ENCODE data around the gene VTI1A.

Gene VTI1A

DNA sequence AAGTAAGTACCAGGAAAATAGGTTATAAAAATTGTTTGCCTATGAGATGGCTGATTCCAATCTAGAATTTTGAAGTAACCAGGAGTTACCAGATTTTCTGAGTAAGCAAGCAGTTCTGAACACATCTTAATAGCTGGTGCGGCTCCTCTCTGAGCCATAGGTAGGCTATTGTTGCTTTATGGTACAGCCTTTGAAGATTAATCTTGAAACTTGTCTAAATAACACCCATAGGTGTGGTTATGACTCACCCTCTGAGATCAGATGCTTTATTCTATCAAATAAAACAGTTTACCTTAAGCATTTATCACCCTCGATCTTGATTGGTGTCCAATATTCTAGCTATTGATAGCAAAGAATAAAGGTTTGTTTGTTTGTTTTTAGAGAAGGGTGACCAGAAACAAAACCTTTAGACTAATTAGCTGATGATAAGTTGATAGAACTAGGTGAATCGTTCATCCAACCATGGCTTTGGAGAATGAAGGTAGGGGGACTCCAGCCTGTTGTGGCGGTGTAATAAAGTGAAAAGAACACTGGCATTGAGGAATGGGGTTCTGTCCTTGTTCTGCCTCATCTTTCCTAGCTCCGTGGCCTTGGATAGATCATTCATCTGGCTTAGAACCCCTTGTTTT, 72.2 kb downstream of the VTI1A start:
- Histone ChIP-seq H3K36me3 (ENCODE audit: insufficient read depth, low read length) (no peaks in the 10 kb centered on the region), H3K4me3 (no peak overlapping the region), H3K9ac (ENCODE audit: insufficient read length) (no peak overlapping the region), H3K9me3 (ENCODE audit: low read depth, low read length) (no peaks in the 10 kb centered on the region), H3K27ac (no peak overlapping the region)
- DNase-seq (ENCODE audit: low read depth, low spot score): no peak
- no peak for TF ChIP-seq FOXP2 (optimal IDR thresholded peaks at IDR 0.05; ENCODE audit: control extremely low read depth, extremely low read length, insufficient read depth)
- TF ChIP-seq POLR2AphosphoS5 (IDR thresholded peaks at IDR 0.05; ENCODE audit: borderline replicate concordance, low read depth, low read length): no peak
- no peak for TF ChIP-seq EZH2 (IDR thresholded peaks at IDR 0.05)

DNA sequence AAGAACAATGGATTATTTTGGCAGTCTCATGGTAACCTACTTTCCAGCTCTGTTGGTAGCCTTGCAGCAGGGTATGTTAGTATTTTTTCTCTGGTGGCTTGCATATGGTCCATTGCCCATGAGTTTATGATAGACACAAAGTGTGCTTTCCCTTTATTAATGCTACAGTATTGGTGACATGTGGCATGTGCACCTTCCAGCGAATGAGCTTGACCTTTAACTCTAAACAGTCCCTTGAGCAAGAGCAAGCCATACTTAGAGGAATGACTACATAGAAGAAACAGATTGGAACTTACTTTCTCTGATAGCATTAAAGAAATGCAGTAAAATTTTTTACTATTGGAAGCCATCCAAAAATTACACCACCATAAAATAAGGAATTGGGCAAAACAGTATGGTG, 73.9 kb downstream of the VTI1A start:
- no peak overlapping the region for H3K9ac ChIP-seq (ENCODE audit: insufficient read length)
- no peak for TF ChIP-seq POLR2AphosphoS5 (IDR thresholded peaks at IDR 0.05; ENCODE audit: borderline replicate concordance, low read depth, low read length)
- TF ChIP-seq FOXP2 (optimal IDR thresholded peaks at IDR 0.05; ENCODE audit: control extremely low read depth, extremely low read length, insufficient read depth): no peak
- no peak for TF ChIP-seq EZH2 (IDR thresholded peaks at IDR 0.05)
- no peak for DNase-seq (ENCODE audit: low read depth, low spot score)
- no peaks in the 10 kb centered on the region for H3K9me3 ChIP-seq (ENCODE audit: low read depth, low read length)
- no peak overlapping the region for H3K4me3 ChIP-seq
- H3K27ac ChIP-seq: no peak overlapping the region
- H3K36me3 ChIP-seq (ENCODE audit: insufficient read depth, low read length): no peaks in the 10 kb centered on the region

DNA sequence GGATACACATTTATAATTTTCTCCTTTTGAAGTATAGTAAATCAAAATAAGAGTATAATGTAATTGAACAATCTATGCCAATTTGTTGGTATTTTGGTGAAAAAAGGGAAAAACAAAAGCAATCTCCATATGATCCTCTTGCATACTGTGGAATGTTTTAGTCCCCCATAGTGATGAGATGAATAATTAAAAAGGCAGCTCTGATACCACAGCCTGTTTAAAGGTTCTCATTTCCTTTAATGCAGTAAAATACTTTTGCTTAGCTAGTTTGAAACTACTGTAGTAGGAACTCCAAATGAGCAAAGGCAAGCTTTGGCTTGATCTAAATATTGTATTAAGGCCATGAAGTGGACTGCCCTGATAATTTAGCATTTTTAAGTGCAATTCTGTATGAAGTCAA, 77.6 kb downstream of the VTI1A start:
- DNase-seq (ENCODE audit: low read depth, low spot score): no peak
- peak overlapping the region; percentile 77; the same call in 1 of the 2 replicates for H3K27ac ChIP-seq
- no peaks in the 10 kb centered on the region for H3K9me3 ChIP-seq (ENCODE audit: low read depth, low read length)

DNA sequence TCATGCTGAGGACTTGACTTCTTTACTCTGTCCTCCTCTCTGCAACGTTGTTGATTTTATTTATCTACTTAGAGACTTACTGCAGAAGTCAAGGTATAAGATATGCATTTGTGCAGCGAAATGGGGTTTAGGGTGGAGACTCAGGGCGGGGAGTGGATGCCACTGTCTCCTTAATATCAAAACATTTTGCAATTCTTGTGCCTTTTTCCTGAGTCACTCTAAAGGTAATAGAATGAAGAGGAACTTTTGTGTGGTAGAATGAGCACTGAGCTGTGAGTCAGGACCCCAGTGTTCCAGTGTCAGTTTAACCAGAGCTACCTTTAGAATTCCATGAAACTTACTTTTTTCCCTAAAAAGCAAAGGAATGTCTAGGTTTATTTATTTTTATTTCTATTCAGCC, 78.2 kb downstream of the VTI1A start:
- peak overlapping the region; percentile 77; the same call in 1 of the 2 replicates for H3K27ac ChIP-seq
- TF ChIP-seq FOXP2 (optimal IDR thresholded peaks at IDR 0.05; ENCODE audit: control extremely low read depth, extremely low read length, insufficient read depth): no peak
- TF ChIP-seq EZH2 (IDR thresholded peaks at IDR 0.05): no peak
- TF ChIP-seq POLR2AphosphoS5 (IDR thresholded peaks at IDR 0.05; ENCODE audit: borderline replicate concordance, low read depth, low read length): no peak
- no peak for DNase-seq (ENCODE audit: low read depth, low spot score)
- no peaks in the 10 kb centered on the region for H3K36me3 ChIP-seq (ENCODE audit: insufficient read depth, low read length)
- H3K4me3 ChIP-seq: peak overlapping the region; percentile 62; the same call in 1 of the 2 replicates
- H3K9ac ChIP-seq (ENCODE audit: insufficient read length): no peak overlapping the region
- H3K9me3 ChIP-seq (ENCODE audit: low read depth, low read length): no peaks in the 10 kb centered on the region

More for the DNA sequence above, 77.6 kb downstream of the VTI1A start:
- Histone ChIP-seq H3K4me3 (peak overlapping the region; percentile 62), H3K36me3 (ENCODE audit: insufficient read depth, low read length) (no peaks in the 10 kb centered on the region), H3K9ac (ENCODE audit: insufficient read length) (no peak overlapping the region)
- TF ChIP-seq FOXP2 (optimal IDR thresholded peaks at IDR 0.05; ENCODE audit: control extremely low read depth, extremely low read length, insufficient read depth) (no peak), EZH2 (IDR thresholded peaks at IDR 0.05) (no peak), POLR2AphosphoS5 (IDR thresholded peaks at IDR 0.05; ENCODE audit: borderline replicate concordance, low read depth, low read length) (no peak)

DNA sequence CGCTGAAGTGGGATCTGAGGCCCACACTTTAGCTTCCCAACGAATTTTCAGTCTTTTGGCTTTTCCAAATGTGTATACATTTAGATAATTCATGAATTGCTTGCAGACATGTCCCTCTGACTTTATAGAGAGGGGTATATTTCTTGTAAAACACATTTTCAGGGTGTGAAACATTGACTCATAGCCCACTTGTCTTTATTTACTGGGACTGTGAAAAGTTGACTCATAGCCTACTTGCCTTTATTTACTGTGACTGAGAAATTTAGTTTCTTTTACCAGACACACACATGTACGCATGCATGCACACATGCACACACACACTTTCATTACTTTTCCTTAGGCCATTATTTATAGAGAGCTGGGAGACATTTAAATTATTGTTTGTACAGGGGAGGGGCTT, 79.1 kb downstream of the VTI1A start:
- H3K9me3 ChIP-seq (ENCODE audit: low read depth, low read length): no peaks in the 10 kb centered on the region
- H3K9ac ChIP-seq (ENCODE audit: insufficient read length): no peak overlapping the region
- no peak for TF ChIP-seq POLR2AphosphoS5 (IDR thresholded peaks at IDR 0.05; ENCODE audit: borderline replicate concordance, low read depth, low read length)
- TF ChIP-seq FOXP2 (optimal IDR thresholded peaks at IDR 0.05; ENCODE audit: control extremely low read depth, extremely low read length, insufficient read depth): no peak
- no peak for TF ChIP-seq EZH2 (IDR thresholded peaks at IDR 0.05)
- no peak overlapping the region for H3K27ac ChIP-seq
- no peak overlapping the region for H3K4me3 ChIP-seq
- DNase-seq (ENCODE audit: low read depth, low spot score): no peak
- no peaks in the 10 kb centered on the region for H3K36me3 ChIP-seq (ENCODE audit: insufficient read depth, low read length)

DNA sequence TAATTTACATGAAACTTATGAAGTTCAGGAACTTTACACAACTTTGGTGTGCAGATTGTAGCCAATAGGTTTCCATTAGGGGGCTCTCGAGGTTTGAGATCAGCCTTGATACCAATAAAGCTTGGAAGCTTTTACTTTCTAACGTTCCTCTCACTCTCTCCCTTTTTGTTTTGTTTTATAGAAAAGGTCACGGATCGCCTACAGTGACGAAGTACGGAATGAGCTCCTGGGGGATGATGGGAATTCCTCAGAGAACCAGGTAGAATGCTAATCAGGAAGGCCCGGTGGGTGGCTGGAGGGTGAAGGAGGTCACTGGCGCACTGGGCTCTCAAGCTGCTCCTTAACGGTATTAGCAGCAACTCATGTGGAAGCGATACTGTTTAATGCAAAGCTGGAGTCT, 79.9 kb downstream of the VTI1A start:
- TF ChIP-seq POLR2AphosphoS5 (IDR thresholded peaks at IDR 0.05; ENCODE audit: borderline replicate concordance, low read depth, low read length): no peak
- no peak for TF ChIP-seq FOXP2 (optimal IDR thresholded peaks at IDR 0.05; ENCODE audit: control extremely low read depth, extremely low read length, insufficient read depth)
- no peak for TF ChIP-seq EZH2 (IDR thresholded peaks at IDR 0.05)
- no peak for DNase-seq (ENCODE audit: low read depth, low spot score)
- Histone ChIP-seq H3K27ac (no peak overlapping the region), H3K36me3 (ENCODE audit: insufficient read depth, low read length) (no peaks in the 10 kb centered on the region), H3K9me3 (ENCODE audit: low read depth, low read length) (no peaks in the 10 kb centered on the region), H3K4me3 (no peak overlapping the region), H3K9ac (ENCODE audit: insufficient read length) (no peak overlapping the region)

DNA sequence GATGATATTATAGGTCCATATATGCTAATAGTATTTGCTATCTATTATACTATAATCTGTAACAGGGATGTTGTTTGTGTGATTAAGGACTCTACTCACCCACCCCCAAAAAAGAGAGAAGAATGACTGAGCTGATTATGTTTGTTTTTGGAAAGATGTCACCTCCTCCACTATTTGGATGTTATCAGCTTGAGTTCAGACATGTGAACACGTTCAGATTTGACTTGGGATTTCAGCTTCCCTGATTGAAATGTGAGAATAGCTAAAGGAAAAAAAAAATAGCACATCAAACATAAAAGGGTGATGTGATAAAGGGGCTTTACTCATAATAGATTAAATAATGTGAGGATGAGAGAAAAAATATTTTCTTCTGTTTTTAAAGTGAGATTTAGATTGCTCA, 81.2 kb downstream of the VTI1A start:
- Histone ChIP-seq H3K4me3 (no peak overlapping the region), H3K36me3 (ENCODE audit: insufficient read depth, low read length) (no peaks in the 10 kb centered on the region), H3K9ac (ENCODE audit: insufficient read length) (no peak overlapping the region), H3K9me3 (ENCODE audit: low read depth, low read length) (no peaks in the 10 kb centered on the region), H3K27ac (no peak overlapping the region)
- no peak for DNase-seq (ENCODE audit: low read depth, low spot score)
- no peak for TF ChIP-seq POLR2AphosphoS5 (IDR thresholded peaks at IDR 0.05; ENCODE audit: borderline replicate concordance, low read depth, low read length)
- TF ChIP-seq EZH2 (IDR thresholded peaks at IDR 0.05): no peak
- TF ChIP-seq FOXP2 (optimal IDR thresholded peaks at IDR 0.05; ENCODE audit: control extremely low read depth, extremely low read length, insufficient read depth): no peak

DNA sequence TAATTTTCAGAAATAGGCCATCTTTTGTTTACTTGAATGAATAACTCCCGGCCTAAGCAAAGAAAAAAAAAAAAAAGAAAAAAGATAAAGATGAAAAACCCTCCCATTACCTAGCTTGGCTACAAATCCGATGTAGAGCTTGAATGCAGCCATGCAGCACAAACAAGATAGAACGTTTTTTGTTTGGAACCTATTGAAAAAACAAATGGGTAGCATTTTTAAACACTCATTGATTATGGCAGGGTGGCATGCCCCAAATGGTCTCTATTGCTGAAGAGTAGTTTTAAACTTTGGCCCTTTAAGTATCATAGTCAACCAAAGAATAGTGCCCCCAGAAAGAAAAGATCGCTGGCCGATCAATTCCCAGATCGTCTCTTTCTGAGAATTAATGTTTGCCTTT, 84.4 kb downstream of the VTI1A start:
- no peak for DNase-seq (ENCODE audit: low read depth, low spot score)
- H3K9me3 ChIP-seq (ENCODE audit: low read depth, low read length): no peaks in the 10 kb centered on the region
- H3K4me3 ChIP-seq: peak overlapping the region; percentile 67
- TF ChIP-seq POLR2AphosphoS5 (IDR thresholded peaks at IDR 0.05; ENCODE audit: borderline replicate concordance, low read depth, low read length): no peak
- no peak for TF ChIP-seq FOXP2 (optimal IDR thresholded peaks at IDR 0.05; ENCODE audit: control extremely low read depth, extremely low read length, insufficient read depth)
- TF ChIP-seq EZH2 (IDR thresholded peaks at IDR 0.05): no peak
- no peak overlapping the region for H3K9ac ChIP-seq (ENCODE audit: insufficient read length)
- H3K36me3 ChIP-seq (ENCODE audit: insufficient read depth, low read length): no peaks in the 10 kb centered on the region
- H3K27ac ChIP-seq: peak overlapping the region; percentile 60; the same call in 1 of the 2 replicates

DNA sequence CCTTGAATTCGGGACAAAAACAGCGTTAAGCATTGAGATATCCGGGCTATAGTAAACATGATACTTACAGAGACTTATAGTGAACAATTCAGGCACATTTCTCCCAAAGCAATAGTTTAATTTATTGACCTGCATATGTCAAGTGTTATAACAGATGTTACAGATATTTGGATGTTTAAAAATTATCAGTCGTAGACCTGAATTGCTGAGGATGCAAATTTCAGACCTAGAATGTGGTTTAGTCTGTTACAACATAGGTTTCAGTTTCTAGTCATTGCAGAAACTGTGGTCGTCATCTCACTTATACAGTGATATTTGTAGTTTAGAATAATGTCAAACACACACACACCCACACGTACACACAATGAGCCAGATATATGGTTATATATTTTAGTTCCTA, 85.2 kb downstream of the VTI1A start:
- Histone ChIP-seq H3K4me3 (peak overlapping the region; percentile 67), H3K9me3 (ENCODE audit: low read depth, low read length) (no peaks in the 10 kb centered on the region), H3K36me3 (ENCODE audit: insufficient read depth, low read length) (no peaks in the 10 kb centered on the region), H3K9ac (ENCODE audit: insufficient read length) (peak overlapping the region; percentile 32), H3K27ac (peak overlapping the region; percentile 60)
- DNase-seq (ENCODE audit: low read depth, low spot score): no peak
- TF ChIP-seq FOXP2 (optimal IDR thresholded peaks at IDR 0.05; ENCODE audit: control extremely low read depth, extremely low read length, insufficient read depth): no peak
- TF ChIP-seq EZH2 (IDR thresholded peaks at IDR 0.05): no peak
- TF ChIP-seq POLR2AphosphoS5 (IDR thresholded peaks at IDR 0.05; ENCODE audit: borderline replicate concordance, low read depth, low read length): no peak

Data from SK-N-MC (cell line).